Measurements from ENCODE around the gene NPPB. TPM values are rescaled to one million over a fixed set of nuclear protein-coding genes. Genes with fewer than 3 reads are reported as not detected.

NPPB gene
- polyA plus RNA-seq, 1 donor = not detected

DNA sequence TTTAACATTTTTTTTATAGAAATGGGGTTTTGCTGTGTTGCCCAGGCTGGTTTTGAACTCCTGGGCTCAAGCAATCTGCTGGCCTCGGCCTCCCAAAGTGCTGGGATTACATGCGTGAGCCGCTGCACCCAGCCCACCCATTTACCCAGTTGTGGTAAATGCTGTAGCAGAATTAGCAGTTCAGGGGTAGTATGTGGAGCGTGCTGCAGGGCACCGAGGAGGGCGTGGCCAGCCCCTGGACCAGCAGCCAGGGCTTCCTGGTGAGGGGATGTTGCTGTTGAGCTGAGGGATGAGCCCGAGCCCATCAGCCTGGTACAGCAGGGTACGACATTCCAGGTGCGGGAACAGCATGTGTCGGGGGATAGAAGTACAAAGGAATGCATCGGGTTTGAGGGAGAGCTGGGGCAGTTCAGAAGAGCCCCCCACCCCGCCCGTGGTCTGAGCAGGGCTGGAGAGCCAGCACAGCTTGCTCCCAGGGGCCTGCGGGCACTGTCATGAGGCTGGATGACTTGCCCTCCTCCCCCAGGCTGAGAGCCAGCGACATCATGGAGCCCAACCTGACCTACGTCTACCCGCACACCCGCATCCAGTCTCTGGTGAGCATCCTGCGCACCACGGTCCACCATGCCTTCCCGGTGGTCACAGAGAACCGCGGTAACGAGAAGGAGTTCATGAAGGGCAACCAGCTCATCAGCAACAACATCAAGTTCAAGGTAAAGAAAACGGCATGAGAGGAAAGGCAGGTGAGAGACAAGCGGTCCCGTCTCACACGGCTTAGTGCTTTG is 23.1 kb downstream of the NPPB start:
- DNase-seq = no peak

DNA sequence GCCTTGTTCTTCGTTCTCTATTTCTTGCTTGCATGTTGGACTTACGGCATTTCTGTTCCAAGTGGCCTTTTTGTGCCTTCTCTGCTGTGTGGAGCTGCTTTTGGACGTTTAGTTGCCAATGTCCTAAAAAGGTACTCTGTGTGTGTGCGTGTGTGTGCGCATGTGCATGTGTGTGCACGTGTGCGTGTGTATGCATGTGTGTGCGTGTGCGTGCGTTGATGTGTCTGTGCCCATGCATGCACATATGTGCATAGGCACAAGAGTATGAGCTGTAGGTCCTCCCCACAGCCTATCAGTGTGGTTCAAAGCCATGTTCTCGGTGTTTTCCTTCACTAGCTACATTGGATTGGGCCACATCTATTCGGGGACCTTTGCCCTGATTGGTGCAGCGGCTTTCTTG is 24.8 kb downstream of the NPPB start:
- DNase-seq = no peak

DNA sequence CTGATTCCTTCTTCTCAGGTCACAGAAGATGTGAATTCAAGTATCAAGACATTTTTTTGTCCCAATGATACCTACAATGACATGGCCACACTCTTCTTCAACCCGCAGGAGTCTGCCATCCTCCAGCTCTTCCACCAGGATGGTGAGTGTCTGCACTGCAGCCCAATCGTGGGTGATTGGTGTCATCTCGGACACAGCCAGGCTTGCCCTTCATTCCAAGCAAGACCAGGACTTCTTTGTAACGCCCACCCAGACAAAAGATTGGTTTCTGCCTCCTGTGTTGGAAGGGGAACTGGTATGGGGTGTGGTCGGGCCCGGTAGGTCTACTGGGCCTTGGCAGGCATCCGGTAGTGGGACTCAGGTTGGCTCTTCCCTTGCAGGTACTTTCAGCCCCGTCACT is 25.2 kb downstream of the NPPB start:
- no peak for DNase-seq

DNA sequence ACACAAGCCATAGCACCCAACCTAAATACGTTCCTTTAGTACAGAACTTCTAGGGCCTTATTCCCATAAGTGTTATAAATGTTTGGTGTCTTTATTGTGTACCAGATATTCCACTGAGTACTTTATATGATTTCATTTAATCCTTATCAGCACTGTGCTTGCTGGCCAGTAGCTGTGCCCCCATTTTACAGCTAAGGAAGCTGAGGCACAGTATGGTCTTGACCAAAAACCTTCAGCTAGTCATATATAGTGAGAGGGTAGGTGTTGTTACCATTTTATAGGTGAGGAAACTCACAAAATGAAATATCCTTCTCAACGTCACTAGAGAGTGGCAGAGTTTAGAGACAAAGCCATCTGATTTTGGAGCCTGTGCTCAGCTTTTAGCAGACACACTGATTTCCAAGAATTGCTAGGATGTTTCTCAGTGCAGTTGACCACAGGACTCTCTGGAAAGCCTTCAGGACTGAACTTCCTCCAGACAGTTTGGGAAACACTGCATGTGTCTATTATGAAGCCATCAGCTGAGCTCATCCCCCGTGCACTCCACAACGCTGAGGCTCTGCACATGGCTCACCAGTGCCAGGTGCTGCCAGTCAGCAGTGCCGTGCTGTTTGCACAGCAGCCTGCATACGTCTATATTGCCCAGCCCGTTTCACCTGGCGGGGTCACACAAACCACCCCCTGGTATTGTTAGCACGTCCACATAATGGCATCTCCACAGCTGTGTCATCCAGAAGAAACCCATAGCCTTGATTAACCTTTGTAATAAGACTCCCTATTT is 26.6 kb downstream of the NPPB start:
- DNase-seq = no peak

DNA sequence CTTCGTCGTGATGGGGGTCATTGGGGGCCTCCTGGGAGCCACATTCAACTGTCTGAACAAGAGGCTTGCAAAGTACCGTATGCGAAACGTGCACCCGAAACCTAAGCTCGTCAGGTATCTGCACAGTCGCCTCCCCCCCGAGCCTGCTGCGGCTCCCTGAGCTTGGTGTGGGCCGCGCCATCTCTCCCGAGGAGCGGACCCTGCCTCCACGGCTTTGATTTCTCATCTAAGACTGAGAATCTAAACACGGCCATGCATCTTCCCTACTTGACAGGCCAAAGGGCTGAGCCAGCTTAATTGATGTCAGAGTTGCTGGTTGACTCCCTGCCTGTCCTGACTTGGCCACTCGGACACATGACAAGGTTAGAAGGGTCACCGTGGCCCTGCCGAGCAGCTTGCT is 30.2 kb downstream of the NPPB start:
- peak; percentile 4 for DNase-seq

DNA sequence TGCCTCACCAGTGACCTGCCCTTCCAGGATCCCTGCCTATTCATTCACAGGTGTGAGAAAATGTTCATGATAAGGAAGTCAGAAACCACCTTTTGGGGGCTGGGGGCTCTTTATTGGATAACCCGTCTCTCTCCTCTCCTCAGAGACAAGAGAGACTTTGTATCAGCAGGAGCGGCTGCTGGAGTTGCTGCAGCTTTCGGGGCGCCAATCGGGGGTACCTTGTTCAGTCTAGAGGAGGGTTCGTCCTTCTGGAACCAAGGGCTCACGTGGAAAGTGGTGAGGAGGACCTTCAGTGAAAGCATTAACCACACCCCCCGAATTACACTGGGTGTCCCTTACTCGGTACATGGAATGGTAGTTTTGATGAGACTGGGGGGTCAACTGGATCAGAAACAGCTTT is 31.8 kb downstream of the NPPB start:
- DNase-seq = no peak

DNA sequence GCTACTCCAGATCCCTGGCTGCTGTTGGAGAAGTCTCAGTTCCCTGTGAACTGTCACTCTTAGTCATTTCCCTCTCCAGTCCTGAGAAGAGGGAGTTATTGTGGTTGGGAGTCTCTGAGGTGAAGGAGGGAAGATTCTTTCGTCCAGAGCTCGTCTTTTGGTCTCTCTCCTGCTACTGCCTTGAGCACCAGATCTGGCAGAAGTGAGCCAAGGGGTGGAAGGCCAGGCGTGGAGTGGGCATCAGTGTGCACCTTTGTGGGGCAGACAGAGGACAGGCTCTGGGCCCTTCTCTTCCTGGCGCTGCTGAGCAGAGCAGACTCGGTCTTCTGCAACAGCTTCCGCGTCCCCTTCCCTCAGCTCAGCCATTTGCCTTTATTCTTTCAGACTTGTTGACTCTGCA is 33.6 kb downstream of the NPPB start:
- DNase-seq = no peak

DNA sequence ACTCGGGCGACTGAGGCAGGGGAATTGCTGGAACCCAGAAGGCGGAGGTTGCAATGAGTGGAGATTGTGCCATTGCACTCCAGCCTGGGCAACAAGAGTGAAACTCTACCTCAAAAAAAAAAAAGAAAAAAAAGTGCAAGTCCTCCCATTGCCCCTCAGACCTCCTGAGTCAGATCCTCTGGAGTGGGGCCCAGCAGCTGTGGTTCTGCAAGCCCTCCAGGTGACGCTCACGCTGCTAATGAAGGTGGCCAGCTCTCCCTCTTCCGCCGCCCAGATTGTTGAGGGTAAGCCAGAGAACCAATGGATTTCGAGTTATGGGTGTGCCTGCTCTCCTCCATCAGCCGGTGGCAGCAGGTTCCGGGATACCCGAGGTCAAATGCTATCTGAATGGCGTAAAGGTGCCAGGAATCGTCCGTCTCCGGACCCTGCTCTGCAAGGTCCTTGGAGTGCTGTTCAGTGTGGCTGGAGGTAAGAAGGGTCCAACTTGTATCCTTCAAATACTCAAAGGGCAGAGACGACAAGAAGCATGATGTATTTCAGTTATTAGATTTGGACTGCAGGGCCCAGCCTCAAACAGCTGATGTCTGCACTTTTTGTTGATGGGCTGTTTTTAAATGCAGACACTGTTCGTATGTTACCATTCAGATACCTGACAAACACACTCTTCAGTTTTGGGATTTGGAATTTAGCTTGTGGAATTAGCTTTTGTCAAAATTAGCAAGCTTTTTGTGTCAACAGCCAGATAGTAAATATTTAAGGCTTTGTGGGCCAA is 35.2 kb downstream of the NPPB start:
- DNase-seq = no peak

DNA sequence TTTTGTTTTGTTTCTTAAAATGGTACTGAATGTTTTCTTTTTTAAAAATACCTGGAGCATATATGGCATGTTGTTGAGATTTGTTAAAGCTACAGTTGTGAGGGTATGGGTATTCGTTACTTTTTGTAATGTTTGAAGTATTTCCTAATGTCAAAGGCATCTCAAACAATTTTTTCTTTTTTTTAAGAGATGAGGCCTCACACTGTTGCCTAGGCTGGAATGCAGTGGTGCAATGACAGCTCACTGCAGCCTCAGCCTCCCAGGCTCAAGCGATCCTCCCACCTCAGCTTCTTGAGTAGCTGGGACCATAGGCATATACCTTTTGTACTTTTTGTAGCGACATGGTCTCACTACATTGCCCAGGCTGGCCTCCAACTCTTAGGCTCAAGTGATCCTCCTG is 36.7 kb downstream of the NPPB start:
- DNase-seq = no peak

DNA sequence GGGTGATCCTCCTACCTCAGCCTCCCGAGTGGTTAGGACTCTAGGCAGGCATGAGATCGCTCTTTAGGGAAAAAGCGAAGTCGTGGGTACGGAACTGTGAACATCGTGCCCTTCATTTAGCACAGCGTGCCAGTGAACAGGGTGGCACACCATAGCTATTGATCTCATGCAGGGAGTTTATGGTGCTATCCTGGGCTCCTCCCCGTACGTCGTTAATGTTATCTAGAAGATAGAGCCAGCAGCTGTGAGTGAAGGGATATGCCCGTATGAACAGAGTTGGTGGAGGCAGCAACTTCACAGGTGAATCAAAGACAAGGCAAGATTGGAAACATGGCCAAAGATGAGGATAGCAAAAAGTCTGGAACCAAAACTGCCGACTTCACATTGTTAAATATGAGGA is 41.6 kb downstream of the NPPB start:
- DNase-seq = no peak

DNA sequence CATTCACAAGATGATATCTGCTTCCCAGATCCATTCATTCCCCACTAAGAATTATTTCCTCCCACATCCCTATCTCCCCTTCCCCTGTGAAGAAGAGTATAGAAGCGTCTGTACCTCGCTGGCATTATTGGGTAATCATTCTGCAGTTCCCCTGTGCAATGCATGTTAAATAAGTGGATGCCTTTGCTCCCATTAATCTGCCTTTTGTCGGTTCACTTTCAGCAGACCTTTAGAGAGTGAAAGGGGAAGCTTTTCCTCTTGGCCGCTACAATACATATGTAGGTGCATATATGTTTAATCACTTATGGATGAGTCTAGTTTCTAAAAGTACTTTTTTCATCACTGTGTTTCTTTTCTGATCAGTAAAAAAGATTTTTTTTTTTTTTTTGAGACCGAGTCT is 45.7 kb downstream of the NPPB start:
- DNase-seq = no peak

Other genes with a start within 250 kb of the NPPB start
- 0.35 TPM for gene FBXO2, start 204.5 kb downstream of the NPPB start, polyA plus RNA-seq (ENCODE audit: insufficient read length)
- 12.4 TPM for gene FBXO44, start 204.1 kb downstream of the NPPB start, polyA plus RNA-seq (ENCODE audit: insufficient read length)
- 3.7 TPM for gene FBXO6, start 194.7 kb downstream of the NPPB start, polyA plus RNA-seq (ENCODE audit: insufficient read length)
- 35.7 TPM for gene MAD2L2, start 177.8 kb downstream of the NPPB start, polyA plus RNA-seq (ENCODE audit: insufficient read length)
- 1.1 TPM for gene DRAXIN, start 167.2 kb downstream of the NPPB start, polyA plus RNA-seq (ENCODE audit: insufficient read length)
- 37.1 TPM for gene AGTRAP, start 122.8 kb downstream of the NPPB start, polyA plus RNA-seq (ENCODE audit: insufficient read length)
- 0.42 TPM for gene C1orf167, start 96.8 kb downstream of the NPPB start, polyA plus RNA-seq (ENCODE audit: insufficient read length)
- 24.9 TPM for gene MTHFR, start 53.0 kb downstream of the NPPB start, polyA plus RNA-seq (ENCODE audit: insufficient read length)
- 26.6 TPM for gene CLCN6, start 52.8 kb downstream of the NPPB start, polyA plus RNA-seq (ENCODE audit: insufficient read length)
- 0.81 TPM for gene NPPA, start 11.2 kb downstream of the NPPB start, polyA plus RNA-seq (ENCODE audit: insufficient read length)
- gene KIAA2013, start 67.5 kb upstream of the NPPB start, polyA plus RNA-seq (ENCODE audit: insufficient read length) = 34.8 TPM
- gene PLOD1, start 75.8 kb upstream of the NPPB start, polyA plus RNA-seq (ENCODE audit: insufficient read length) = 84.3 TPM
- 71.4 TPM for gene MFN2, start 121.5 kb upstream of the NPPB start, polyA plus RNA-seq (ENCODE audit: insufficient read length)
- 24.7 TPM for gene MIIP, start 160.6 kb upstream of the NPPB start, polyA plus RNA-seq (ENCODE audit: insufficient read length)
- gene TNFRSF8, start 204.4 kb upstream of the NPPB start, polyA plus RNA-seq (ENCODE audit: insufficient read length) = 0.57 TPM